Small intestine (tissue), 16 donors: Measurements from ENCODE around the gene RIPK4. TPM values are rescaled to one million over a fixed set of nuclear protein-coding genes. Genes with fewer than 3 reads are reported as not detected.

Experiments
- DNase-seq, 2 donors: peaks; one replicate each; pipeline versions ENCODE4 v3.0.0 to v3.0.0-alpha.2; 2013
- FAIRE-seq: peaks from 2 replicates; lab custom pipeline; 2012; peaks lifted over from hg19 to GRCh38; lab: Jason Lieb, UNC
- H3K27ac ChIP-seq, 3 donors: one replicate each; pipeline ENCODE4 v1.5.1; 2013; ENCODE audit warnings: low read length in 2 of 3, mild to moderate bottlenecking in 2 of 3, control low read depth in 1 of 3, inconsistent platforms in 1 of 3, low read depth in 1 of 3, moderate library complexity in 1 of 3
- H3K27me3 ChIP-seq, 3 donors: one replicate each; pipeline ENCODE4 v1.6.1; 2013; ENCODE audit warnings: low read length in 3 of 3, inconsistent platforms in 1 of 3; ENCODE audit not compliant: control insufficient read depth in 3 of 3, insufficient read depth in 3 of 3
- H3K36me3 ChIP-seq, 3 donors: one replicate each; pipeline ENCODE4 v1.6.1; 2013; ENCODE audit warnings: low read length in 3 of 3, inconsistent platforms in 1 of 3, low read depth in 1 of 3, mild to moderate bottlenecking in 1 of 3, moderate library complexity in 1 of 3; ENCODE audit not compliant: control insufficient read depth in 3 of 3, insufficient read depth in 2 of 3
- H3K4me1 ChIP-seq, 3 donors: one replicate each; pipeline ENCODE4 v1.6.1; 2013; ENCODE audit warnings: low read length in 2 of 3, inconsistent platforms in 1 of 3, low read depth in 1 of 3, mild to moderate bottlenecking in 1 of 3, moderate library complexity in 1 of 3; ENCODE audit not compliant: control insufficient read depth in 3 of 3, insufficient read depth in 2 of 3
- H3K4me3 ChIP-seq, 3 donors: one replicate each; pipeline ENCODE4 v1.5.1; 2013; ENCODE audit warnings: low read length in 3 of 3, control low read depth in 1 of 3, inconsistent platforms in 1 of 3, low read depth in 1 of 3, mild to moderate bottlenecking in 1 of 3, moderate library complexity in 1 of 3
- H3K9me3 ChIP-seq, 2 donors: one replicate each; pipeline ENCODE4 v1.6.1; 2013; ENCODE audit warnings: low read depth in 1 of 2, low read length in 1 of 2; ENCODE audit not compliant: control insufficient read depth in 2 of 2, insufficient read depth in 1 of 2
- WGBS, 3 donors: extraction: QIAGEN DNeasy Blood & Tissue Kit; methylation state at CpG; one replicate each; pipeline ENCODE4 v1.1.7; 2013; 5-methylcytosine and 5-hydroxymethylcytosine counted together
- long read RNA-seq, 10 donors: transcript quantifications; one replicate each; lab custom pipeline, GENCODE V29; 2026
- polyA plus RNA-seq, 4 donors: library from polyadenylated mRNA; stranded (reverse) in 3 of 4; unstranded in 1 of 4; fragments of 200-250 nt in 3 of 4; fragments of 120-200 nt in 1 of 4; gene quantifications; one replicate each; pipeline versions ENCODE4 v1.2.1 to v1.2.3, GENCODE V29; 2013
- donor health status: healthy with polysubstance abuse.
- donor health status: control.
- donor health status: control.
- donor health status: Bipolar disorder and iron deficiency.
- donor health status: healthy.

Gene RIPK4
- 10 to 100 TPM in 3 of 4 donors, 1 to 10 TPM in 1; 9.7 to 28.4 (median 20.5) TPM for polyA plus RNA-seq
- long read RNA-seq, donor 1, transcript RIPK4-201 (8 exons, 3,889 nt): major isoform, 6 of 6 reads
- long read RNA-seq, donor 1, partial matches to known transcripts: 0 of 6 reads
- long read RNA-seq, donor 1, other reads (novel, unspliced or antisense): 0 of 6 reads
- long read RNA-seq, donor 2, partial matches to known transcripts: 0 of 3 reads
- long read RNA-seq, donor 2, other reads (novel, unspliced or antisense): 0 of 3 reads
- long read RNA-seq, donor 3, partial matches to known transcripts: 0 of 2 reads
- long read RNA-seq, donor 3, other reads (novel, unspliced or antisense): 0 of 2 reads
- long read RNA-seq, donor 4: 0 reads
- long read RNA-seq, donor 5, partial matches to known transcripts: 0 of 1 reads
- long read RNA-seq, donor 5, other reads (novel, unspliced or antisense): 0 of 1 reads
- long read RNA-seq, donor 6: 0 reads
- long read RNA-seq, donor 7: 0 reads
- long read RNA-seq, donor 8: 0 reads
- long read RNA-seq, donor 9: 0 reads
- long read RNA-seq, donor 10, partial matches to known transcripts: 0 of 2 reads
- long read RNA-seq, donor 10, other reads (novel, unspliced or antisense): 0 of 2 reads

- H3K27ac ChIP-seq: peak within 1 kb of the TSS; percentile 80 to 97 (median 93)
- FAIRE-seq (no peak), DNase-seq (peak; percentile 90 to 94)
- peaks cover 0 to 31% (median 0%) of the 10 kb centered on the region in 3 donors for H3K36me3 ChIP-seq
- WGBS, 3 donors: 2 to 4% (median 3%) methylated on average over 43 to 53 of the region's 53 CpGs
- peaks cover 2 to 58% (median 3%) of the 10 kb centered on the region in 3 donors for H3K4me1 ChIP-seq
- peaks cover 0 to 43% (median 21%) of the 10 kb centered on the region in 3 donors for H3K27me3 ChIP-seq
- H3K9me3 ChIP-seq: no peaks in the 10 kb centered on the region
- H3K4me3 ChIP-seq: peak within 1 kb of the TSS in 2 of 3 donors; percentile 67 to 92
Observed at GRCh38 chr21:41766883-41767605, at the start of gene RIPK4. Gene RIPK4 (minus strand): TSS chr21:41767052. CDS start chr21:41767041, 11 bp downstream.

- 92 to 95% (median 92%) methylated on average over 47 to 50 of the region's 50 CpGs for WGBS, 3 donors
- H3K27ac ChIP-seq: no peak overlapping the region
- DNase-seq (no peak), FAIRE-seq (no peak)
- peaks cover 6 to 58% (median 12%) of the 10 kb centered on the region in 3 donors for H3K36me3 ChIP-seq
- no peak overlapping the region for H3K4me3 ChIP-seq
- no peaks in the 10 kb centered on the region for H3K9me3 ChIP-seq
- no peaks in the 10 kb centered on the region for H3K27me3 ChIP-seq
- no peaks in the 10 kb centered on the region for H3K4me1 ChIP-seq
Observed at GRCh38 chr21:41815652-41816582, 49.1 kb upstream of the RIPK4 start.

GRCh38 chr21:41813226-41813625 is 46.4 kb upstream of the RIPK4 start:
- Histone ChIP-seq H3K36me3 (peaks cover 12 to 55% (median 15%) of the 10 kb centered on the region in 3 donors), H3K4me1 (no peaks in the 10 kb centered on the region), H3K4me3 (no peak overlapping the region), H3K27ac (no peak overlapping the region), H3K27me3 (no peaks in the 10 kb centered on the region), H3K9me3 (no peaks in the 10 kb centered on the region)
- FAIRE-seq: no peak
- DNase-seq: no peak
- 89 to 93% (median 91%) methylated on average over 11 of the region's 11 CpGs for WGBS, 3 donors

GRCh38 chr21:41812679-41813078 is 45.8 kb upstream of the RIPK4 start:
- peaks cover 12 to 55% (median 15%) of the 10 kb centered on the region in 3 donors for H3K36me3 ChIP-seq
- H3K4me1 ChIP-seq: no peaks in the 10 kb centered on the region
- no peak for FAIRE-seq
- WGBS, 3 donors: 84 to 94% (median 94%) methylated on average over 13 of the region's 13 CpGs
- H3K27me3 ChIP-seq: no peaks in the 10 kb centered on the region
- no peaks in the 10 kb centered on the region for H3K9me3 ChIP-seq
- no peak overlapping the region for H3K27ac ChIP-seq
- H3K4me3 ChIP-seq: no peak overlapping the region
- DNase-seq: no peak

GRCh38 chr21:41810597-41810932 is 43.7 kb upstream of the RIPK4 start:
- 94 to 95% (median 95%) methylated on average over 13 of the region's 13 CpGs for WGBS, 3 donors
- FAIRE-seq (no peak), DNase-seq (no peak)
- Histone ChIP-seq H3K36me3 (peaks cover 12 to 46% (median 15%) of the 10 kb centered on the region in 3 donors), H3K27ac (no peak overlapping the region), H3K9me3 (no peaks in the 10 kb centered on the region), H3K4me3 (no peak overlapping the region), H3K27me3 (no peaks in the 10 kb centered on the region), H3K4me1 (no peaks in the 10 kb centered on the region)

- H3K27me3 ChIP-seq: no peaks in the 10 kb centered on the region
- H3K36me3 ChIP-seq: peaks cover 7 to 41% (median 13%) of the 10 kb centered on the region in 3 donors
- H3K27ac ChIP-seq: no peak overlapping the region
- H3K4me1 ChIP-seq: no peaks in the 10 kb centered on the region
- H3K9me3 ChIP-seq: no peaks in the 10 kb centered on the region
- no peak for FAIRE-seq
- no peak for DNase-seq
- 96 to 97% (median 96%) methylated on average over 31 to 34 of the region's 34 CpGs for WGBS, 3 donors
- no peak overlapping the region for H3K4me3 ChIP-seq
Observed at GRCh38 chr21:41809891-41810596, 43.2 kb upstream of the RIPK4 start.

GRCh38 chr21:41808846-41809245 is 42.0 kb upstream of the RIPK4 start:
- no peak overlapping the region for H3K27ac ChIP-seq
- H3K27me3 ChIP-seq: no peaks in the 10 kb centered on the region
- H3K4me3 ChIP-seq: no peak overlapping the region
- H3K9me3 ChIP-seq: no peaks in the 10 kb centered on the region
- WGBS, 3 donors: 96 to 97% (median 96%) methylated on average over 22 of the region's 22 CpGs
- no peaks in the 10 kb centered on the region for H3K4me1 ChIP-seq
- peaks cover 7 to 47% (median 13%) of the 10 kb centered on the region in 3 donors for H3K36me3 ChIP-seq
- no peak for FAIRE-seq
- no peak for DNase-seq
